Measurements from ENCODE around the gene TPPP.
A peak's percentile ranks its signal among the peaks of the same experiment; 100 is the strongest.

Gene TPPP

GRCh38 chr5:622946-623522 lies 70.1 kb downstream of the TPPP start:
- DNase-seq = no peak

- DNase-seq = no peak
Observed at GRCh38 chr5:622359-622758, 70.8 kb downstream of the TPPP start.

DNA sequence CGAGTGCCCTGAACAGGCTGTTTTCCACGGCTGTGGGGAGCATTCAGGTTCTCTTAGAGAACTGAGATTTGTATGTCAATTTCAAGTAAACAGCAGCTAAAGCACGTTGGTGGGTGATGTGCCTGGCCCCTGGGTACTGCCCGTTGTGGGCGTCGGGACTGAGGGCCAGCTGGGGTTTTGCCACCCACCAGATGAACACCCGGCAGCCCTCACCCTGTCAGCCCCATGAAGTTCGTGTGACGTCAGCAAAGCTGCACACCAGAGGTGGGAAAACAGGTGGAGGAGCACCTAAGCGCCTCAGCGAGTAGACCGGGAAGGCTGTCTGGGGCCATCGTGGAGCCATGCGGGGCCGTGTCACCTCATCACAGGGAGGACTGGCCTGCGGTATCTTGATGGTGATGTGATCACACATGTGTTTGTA lies 71.8 kb downstream of the TPPP start:
- no peak for DNase-seq

- no peak for DNase-seq
Observed at GRCh38 chr5:620586-621180, 72.5 kb downstream of the TPPP start.

DNA sequence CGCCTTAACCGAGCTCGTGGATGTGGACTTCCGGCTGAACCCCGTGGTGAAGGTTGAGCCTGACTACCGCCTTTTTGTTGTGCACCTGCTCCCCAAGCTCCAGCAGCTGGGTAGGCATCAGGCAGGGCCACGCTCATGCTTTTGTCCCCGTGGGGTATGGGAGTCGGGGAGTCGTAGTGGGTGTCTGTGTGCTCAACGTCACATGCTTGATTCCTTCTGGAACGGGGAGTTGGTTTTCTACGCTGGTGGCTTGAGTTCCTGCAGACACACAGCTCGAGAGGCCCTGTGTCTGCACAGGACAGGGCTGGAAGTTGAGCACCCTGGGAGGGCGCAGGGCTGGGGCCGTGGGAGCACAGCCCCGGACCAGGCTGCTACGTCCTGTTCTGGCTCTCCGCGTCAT lies 73.0 kb downstream of the TPPP start:
- DNase-seq = no peak

- DNase-seq = no peak
Observed at GRCh38 chr5:619444-619843, 73.7 kb downstream of the TPPP start.

GRCh38 chr5:618450-618849 lies 74.7 kb downstream of the TPPP start:
- DNase-seq = no peak

DNA sequence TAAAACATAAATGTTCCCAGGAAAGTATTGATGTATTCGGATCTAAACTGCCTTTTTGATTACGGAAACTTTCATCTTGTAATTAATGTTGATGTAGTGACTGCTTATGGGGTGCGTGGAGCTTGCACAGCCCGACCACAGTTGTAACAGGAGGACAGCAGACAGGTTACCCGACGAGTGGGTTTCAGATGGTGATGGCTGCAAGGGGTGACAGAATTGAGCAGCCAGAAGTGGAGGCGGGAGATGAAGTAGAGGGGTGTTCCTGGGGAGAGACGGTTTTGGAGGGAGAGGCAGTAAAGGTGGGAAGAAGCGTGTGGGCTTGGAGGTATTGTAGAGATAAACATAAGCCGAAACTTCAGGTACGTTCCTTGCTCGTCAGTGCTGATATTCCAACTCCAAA lies 75.3 kb downstream of the TPPP start:
- DNase-seq = no peak

- no peak for DNase-seq
Observed at GRCh38 chr5:616484-617039, 76.6 kb downstream of the TPPP start.

GRCh38 chr5:612498-613424 lies 80.4 kb downstream of the TPPP start:
- no peak for DNase-seq

- peak; percentile 88 to 91 (median 90) for DNase-seq
Observed at GRCh38 chr5:611731-612486, 81.2 kb downstream of the TPPP start, which contains the start of gene CEP72. Gene CEP72, plus strand, starts transcription at chr5:612340. Its CDS starts 22 bp downstream, at chr5:612362.

DNA sequence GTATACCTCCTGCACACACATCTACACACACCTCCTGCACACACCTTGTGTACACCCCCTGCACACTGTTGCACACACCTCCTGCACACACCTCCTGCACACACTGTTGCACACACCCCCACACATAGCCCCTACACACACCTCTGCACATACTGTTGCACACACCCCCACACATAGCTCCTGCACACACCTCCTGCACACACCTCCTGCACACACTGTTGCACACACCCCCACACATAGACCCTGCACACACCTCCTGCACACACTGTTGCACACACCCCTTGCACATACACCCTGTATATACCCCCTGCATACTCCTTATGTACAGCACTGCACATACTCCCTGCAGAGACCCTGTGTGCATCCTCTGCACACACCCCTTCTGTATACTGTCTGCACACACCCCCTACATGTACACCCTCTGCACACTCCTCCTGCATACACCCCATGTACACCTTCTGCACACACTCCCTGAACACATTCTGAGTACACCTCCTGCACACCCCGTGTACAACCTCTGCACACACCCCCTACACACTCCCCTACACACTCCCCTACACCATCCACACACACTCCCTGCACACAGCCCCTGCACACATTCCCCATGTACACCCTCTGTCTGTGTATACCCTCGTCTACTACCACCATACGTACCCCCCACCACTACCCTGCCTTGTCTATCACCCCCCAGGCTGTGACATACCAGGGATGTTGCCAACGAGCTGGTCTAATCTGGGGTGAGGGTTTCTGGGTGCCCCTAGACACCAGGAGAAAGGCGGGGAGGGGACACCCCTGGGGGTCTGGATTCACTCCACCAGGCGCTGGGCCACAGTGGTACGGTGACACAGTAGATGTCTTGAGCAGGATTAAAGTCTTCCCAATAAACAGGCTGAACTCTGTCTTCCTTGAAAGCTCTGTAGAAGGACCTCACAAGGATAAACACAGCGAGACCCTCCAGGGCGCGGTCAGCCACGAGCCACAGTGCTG lies 82.1 kb downstream of the TPPP start:
- DNase-seq = no peak

- DNase-seq = no peak
Observed at GRCh38 chr5:610011-610743, 83.0 kb downstream of the TPPP start.

All from activated CD4-positive, CD25-positive, alpha-beta regulatory T cell (primary cell).